Spinal cord (tissue), 10 donors: ENCODE data around the gene ALPK3. TPM values are rescaled to one million over a fixed set of nuclear protein-coding genes. Genes with fewer than 3 reads are reported as not detected.
A peak's percentile ranks its signal among the peaks of the same experiment; 100 is the strongest.

Source experiments
- DNase-seq, 6 donors: peaks; one replicate each; pipeline versions ENCODE4 v3.0.0 to v3.0.0-alpha.2; 2013 to 2015; ENCODE audit warnings: low spot score in 6 of 6, low read depth in 4 of 6
- H3K27ac ChIP-seq: one replicate; pipeline ENCODE4 v1.5.1; 2013; ENCODE audit warnings: low read depth, low read length, control low read depth
- H3K27me3 ChIP-seq: one replicate; pipeline ENCODE4 v1.6.1; 2013; ENCODE audit warnings: low read length; ENCODE audit not compliant: control insufficient read depth, insufficient read depth
- H3K36me3 ChIP-seq: one replicate; pipeline ENCODE4 v1.6.1; 2013; ENCODE audit warnings: low read length; ENCODE audit not compliant: control insufficient read depth, insufficient read depth
- H3K4me1 ChIP-seq: one replicate; pipeline ENCODE4 v1.6.1; 2013; ENCODE audit warnings: low read length; ENCODE audit not compliant: control insufficient read depth, insufficient read depth
- H3K4me3 ChIP-seq: one replicate; pipeline ENCODE4 v1.5.1; 2013; ENCODE audit warnings: low read depth, low read length, control low read depth
- H3K9me3 ChIP-seq: one replicate; pipeline ENCODE4 v1.6.1; 2013; ENCODE audit warnings: low read length; ENCODE audit not compliant: control insufficient read depth, insufficient read depth
- WGBS: methylation state at CpG from one replicate; pipeline ENCODE4 v1.1.5; 2013; ENCODE audit warnings: missing lambda C conversion rate; ENCODE audit not compliant: insufficient coverage; 5-methylcytosine and 5-hydroxymethylcytosine counted together
- polyA plus RNA-seq, 2 donors: library from polyadenylated mRNA; unstranded; fragments of 120-200 nt; gene quantifications; one replicate each; pipeline ENCODE4 v1.2.1, GENCODE V29; 2013; ENCODE audit not compliant: insufficient read length in 2 of 2
- total RNA-seq, 2 donors: library from RNA; depleted of rRNA in 1 of 2; stranded (reverse); fragments of 120-200 nt in 1 of 2; fragments of >200 nt in 1 of 2; gene quantifications; one replicate each; pipeline versions ENCODE4 v1.2.3 to v1.2.4, GENCODE V29; 2013 to 2014
- donor health status: healthy.

The ALPK3 gene
- total and polyA plus RNA-seq, 4 donors, result 5.8 to 8.7 (median 6.4) TPM

DNA sequence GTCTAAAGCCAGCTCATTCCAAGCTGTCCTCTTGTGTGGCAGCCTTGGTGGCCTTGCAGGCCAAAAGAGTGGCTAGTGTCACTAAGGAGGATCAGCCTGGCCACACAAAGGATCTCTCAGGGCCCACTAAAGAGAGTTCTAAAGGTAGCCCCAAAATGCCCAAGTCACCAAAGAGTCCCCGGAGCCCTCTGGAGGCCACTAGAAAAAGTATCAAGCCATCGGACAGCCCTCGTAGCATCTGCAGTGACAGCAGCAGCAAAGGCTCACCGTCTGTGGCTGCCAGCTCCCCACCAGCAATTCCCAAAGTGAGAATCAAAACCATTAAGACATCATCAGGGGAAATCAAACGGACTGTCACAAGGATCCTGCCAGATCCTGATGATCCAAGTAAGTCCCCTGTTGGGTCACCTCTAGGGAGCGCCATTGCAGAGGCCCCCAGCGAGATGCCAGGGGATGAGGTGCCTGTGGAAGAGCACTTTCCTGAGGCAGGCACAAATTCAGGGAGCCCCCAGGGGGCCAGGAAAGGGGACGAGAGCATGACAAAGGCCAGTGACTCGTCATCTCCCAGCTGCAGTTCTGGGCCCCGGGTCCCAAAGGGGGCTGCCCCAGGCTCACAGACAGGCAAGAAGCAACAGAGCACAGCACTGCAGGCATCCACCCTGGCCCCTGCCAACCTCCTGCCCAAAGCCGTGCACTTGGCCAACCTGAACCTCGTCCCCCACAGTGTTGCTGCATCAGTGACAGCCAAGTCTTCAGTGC is 33.5 kb upstream of the ALPK3 start:
- Histone ChIP-seq H3K4me3 (no peak overlapping the region), H3K9me3 (no peaks in the 10 kb centered on the region), H3K4me1 (peaks cover 9% of the 10 kb centered on the region), H3K36me3 (peaks cover 54% of the 10 kb centered on the region), H3K27me3 (no peaks in the 10 kb centered on the region), H3K27ac (no peak overlapping the region)
- DNase-seq, result no peak
- 76% methylated on average over 12 of the region's 12 CpGs for WGBS

DNA sequence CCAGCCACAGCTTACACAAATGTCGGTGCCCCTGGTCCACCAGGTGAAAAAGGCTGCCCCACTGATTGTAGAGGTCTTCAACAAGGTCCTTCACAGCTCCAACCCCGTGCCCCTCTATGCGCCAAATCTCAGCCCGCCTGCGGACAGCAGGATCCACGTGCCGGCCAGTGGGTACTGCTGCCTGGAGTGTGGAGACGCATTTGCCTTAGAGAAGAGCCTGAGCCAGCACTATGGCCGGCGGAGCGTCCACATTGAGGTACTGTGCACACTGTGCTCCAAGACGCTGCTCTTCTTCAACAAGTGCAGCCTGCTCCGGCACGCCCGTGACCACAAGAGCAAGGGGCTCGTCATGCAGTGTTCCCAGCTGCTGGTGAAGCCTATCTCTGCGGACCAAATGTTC is 32.9 kb upstream of the ALPK3 start:
- Histone ChIP-seq H3K27ac (no peak overlapping the region), H3K27me3 (no peaks in the 10 kb centered on the region), H3K4me3 (no peak overlapping the region), H3K36me3 (peaks cover 57% of the 10 kb centered on the region), H3K4me1 (peaks cover 9% of the 10 kb centered on the region), H3K9me3 (no peaks in the 10 kb centered on the region)
- 97% methylated on average over 17 of the region's 17 CpGs for WGBS
- DNase-seq, result no peak

DNA sequence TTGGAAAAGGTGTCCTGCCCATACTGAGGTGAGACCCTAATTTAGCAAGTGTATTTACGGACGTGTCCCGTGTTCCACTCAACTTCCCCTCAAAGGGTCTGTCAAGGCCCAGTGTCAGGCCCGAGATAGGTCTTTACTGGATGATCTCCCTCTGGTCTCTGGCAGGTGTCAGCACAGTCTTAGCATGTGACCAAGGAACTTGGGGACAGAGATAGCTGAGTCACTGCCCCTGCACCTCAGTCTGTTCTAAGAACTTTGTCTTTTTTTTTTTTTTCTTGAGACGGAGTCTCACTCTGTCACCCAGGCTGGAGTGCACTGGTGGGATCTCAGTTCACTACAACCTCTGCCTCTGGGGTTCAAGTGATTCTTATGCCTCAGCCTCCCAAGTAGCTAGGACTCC is 32.1 kb upstream of the ALPK3 start:
- H3K9me3 ChIP-seq, result no peaks in the 10 kb centered on the region
- WGBS, result 92% methylated on average over 4 of the region's 5 CpGs
- no peak overlapping the region for H3K4me3 ChIP-seq
- no peak for DNase-seq
- no peak overlapping the region for H3K27ac ChIP-seq
- no peaks in the 10 kb centered on the region for H3K27me3 ChIP-seq
- peaks cover 53% of the 10 kb centered on the region for H3K36me3 ChIP-seq
- peaks cover 9% of the 10 kb centered on the region for H3K4me1 ChIP-seq

DNA sequence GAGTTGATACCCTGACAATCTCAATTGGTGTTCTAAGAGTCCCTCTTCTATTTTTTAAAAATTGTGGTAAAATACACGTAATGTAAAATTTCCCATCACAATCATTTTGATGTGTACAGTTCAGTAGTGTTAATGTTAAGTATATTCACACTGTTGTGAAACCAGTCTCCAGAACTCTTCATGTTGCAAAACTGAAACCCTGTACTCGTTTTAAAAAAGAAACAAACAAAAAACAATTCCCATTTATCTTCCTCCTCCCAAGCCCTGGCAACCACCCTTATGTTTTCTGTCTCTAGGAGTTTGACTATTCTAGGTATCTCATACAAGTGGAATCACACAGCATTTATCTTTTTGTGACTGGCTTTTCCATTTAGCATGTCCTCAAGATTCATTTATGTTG is 28.7 kb upstream of the ALPK3 start:
- no peak overlapping the region for H3K27ac ChIP-seq
- no peak for DNase-seq
- no peaks in the 10 kb centered on the region for H3K9me3 ChIP-seq
- whole genome bisulfite sequencing, result no CpG with 5 or more reads among the region's 2 CpGs
- peaks cover 13% of the 10 kb centered on the region for H3K4me1 ChIP-seq
- peaks cover 60% of the 10 kb centered on the region for H3K36me3 ChIP-seq
- H3K4me3 ChIP-seq, result no peak overlapping the region
- H3K27me3 ChIP-seq, result no peaks in the 10 kb centered on the region

DNA sequence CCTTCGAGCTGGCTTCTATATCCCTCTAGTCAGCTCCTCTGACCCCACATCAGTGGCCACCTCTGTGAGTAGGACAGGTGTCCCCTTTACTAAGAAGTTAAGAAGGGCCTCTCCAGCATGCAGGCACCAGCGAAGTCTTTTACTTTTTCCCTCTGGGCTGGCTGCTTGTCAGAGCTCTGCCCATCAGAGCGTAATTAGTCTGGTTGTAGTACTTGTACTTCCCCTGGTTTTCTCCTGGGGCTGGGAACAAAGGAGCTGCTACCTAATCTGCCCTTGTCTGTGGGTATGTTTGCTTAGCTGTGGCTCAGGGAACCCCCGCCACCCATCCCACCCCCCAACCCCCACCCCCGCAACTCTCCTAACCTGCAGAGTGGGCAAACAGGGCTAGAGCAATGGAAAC is 27.4 kb upstream of the ALPK3 start:
- H3K4me1 ChIP-seq, result peaks cover 13% of the 10 kb centered on the region
- WGBS, result 83% methylated on average over 1 of the region's 5 CpGs
- H3K27ac ChIP-seq, result no peak overlapping the region
- no peak overlapping the region for H3K4me3 ChIP-seq
- H3K36me3 ChIP-seq, result peaks cover 50% of the 10 kb centered on the region
- DNase-seq, result peak in 1 of 6 donors; percentile 18
- H3K9me3 ChIP-seq, result no peaks in the 10 kb centered on the region
- no peaks in the 10 kb centered on the region for H3K27me3 ChIP-seq

DNA sequence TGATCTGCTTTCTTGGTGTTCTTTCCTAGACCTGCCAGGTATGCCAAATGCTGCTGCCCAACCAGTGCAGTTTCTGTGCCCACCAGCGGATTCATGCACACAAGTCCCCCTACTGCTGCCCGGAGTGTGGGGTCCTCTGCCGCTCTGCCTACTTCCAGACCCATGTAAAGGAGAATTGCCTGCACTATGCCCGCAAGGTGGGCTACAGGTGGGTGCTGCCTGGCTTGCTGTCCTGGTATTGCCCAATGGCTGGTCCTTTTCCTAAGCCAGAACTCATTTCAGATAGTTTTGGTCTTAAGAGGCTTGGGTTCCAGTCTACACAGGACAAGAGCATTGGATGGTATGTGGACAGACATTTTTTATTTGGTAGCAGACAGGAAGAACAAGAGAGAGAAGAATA is 26.5 kb upstream of the ALPK3 start:
- H3K4me1 ChIP-seq, result peaks cover 13% of the 10 kb centered on the region
- no peaks in the 10 kb centered on the region for H3K27me3 ChIP-seq
- peaks cover 41% of the 10 kb centered on the region for H3K36me3 ChIP-seq
- no peaks in the 10 kb centered on the region for H3K9me3 ChIP-seq
- no peak overlapping the region for H3K4me3 ChIP-seq
- H3K27ac ChIP-seq, result no peak overlapping the region
- 100% methylated on average over 4 of the region's 4 CpGs for WGBS
- DNase-seq, result no peak

DNA sequence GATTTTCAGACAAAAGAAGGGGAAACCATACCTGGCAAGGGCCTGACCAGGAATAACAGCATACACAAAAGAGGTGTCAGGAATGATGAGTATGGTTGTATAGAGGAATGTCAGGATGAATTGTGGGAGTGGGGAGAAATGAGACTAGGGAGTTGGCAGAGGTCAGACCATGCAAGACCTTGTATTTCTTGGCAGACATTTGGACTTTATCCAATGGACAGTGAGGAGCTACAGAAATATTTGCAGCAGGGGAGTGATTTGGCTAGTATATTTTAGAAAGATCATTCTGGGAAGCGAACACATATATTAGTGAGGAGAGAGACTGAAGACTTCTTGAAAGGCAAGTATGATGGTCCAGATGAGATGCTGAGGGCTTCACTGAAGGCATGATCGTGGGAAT is 25.4 kb upstream of the ALPK3 start:
- no peak overlapping the region for H3K4me3 ChIP-seq
- peaks cover 10% of the 10 kb centered on the region for H3K4me1 ChIP-seq
- DNase-seq, result no peak
- no peak overlapping the region for H3K27ac ChIP-seq
- 93% methylated on average over 2 of the region's 2 CpGs for WGBS
- no peaks in the 10 kb centered on the region for H3K27me3 ChIP-seq
- no peaks in the 10 kb centered on the region for H3K9me3 ChIP-seq
- H3K36me3 ChIP-seq, result peaks cover 31% of the 10 kb centered on the region

DNA sequence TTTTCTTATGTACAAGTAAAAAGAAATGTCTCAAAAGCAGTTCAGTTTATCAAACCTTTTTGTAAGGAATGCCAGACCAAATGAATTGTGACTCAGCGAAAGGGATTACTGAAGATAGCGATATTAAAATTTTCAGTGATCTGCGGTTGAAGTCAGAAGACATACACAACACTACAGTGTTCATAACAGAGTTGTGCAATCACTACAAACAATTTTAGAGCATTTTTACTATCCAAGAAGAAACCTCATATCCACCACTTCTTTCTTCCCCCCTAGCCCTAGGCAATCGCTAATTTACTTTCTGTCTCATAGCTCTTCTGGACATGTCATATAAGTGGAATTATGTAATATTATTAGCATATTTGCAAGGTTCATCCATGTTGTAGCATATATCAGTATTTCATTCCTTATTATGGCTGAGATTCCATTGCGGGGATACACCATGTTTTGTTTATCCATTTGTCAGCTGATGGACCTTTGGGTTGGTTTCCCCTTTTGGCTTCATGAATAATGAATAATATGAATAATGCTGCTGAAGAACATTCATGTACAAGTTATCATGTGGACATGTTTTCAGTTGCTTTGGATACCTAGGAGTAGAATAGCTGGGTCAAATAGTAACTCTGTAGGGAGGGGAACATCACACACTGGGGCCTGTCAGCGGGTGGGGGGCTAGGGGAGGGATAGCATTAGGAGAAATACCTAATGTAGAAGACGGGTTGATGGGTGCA is 23.6 kb upstream of the ALPK3 start:
- H3K4me3 ChIP-seq, result no peak overlapping the region
- H3K36me3 ChIP-seq, result peaks cover 41% of the 10 kb centered on the region
- no peak overlapping the region for H3K27ac ChIP-seq
- DNase-seq, result no peak
- WGBS, result 100% methylated on average over 3 of the region's 7 CpGs
- H3K27me3 ChIP-seq, result no peaks in the 10 kb centered on the region
- H3K4me1 ChIP-seq, result peaks cover 4% of the 10 kb centered on the region
- no peaks in the 10 kb centered on the region for H3K9me3 ChIP-seq

DNA sequence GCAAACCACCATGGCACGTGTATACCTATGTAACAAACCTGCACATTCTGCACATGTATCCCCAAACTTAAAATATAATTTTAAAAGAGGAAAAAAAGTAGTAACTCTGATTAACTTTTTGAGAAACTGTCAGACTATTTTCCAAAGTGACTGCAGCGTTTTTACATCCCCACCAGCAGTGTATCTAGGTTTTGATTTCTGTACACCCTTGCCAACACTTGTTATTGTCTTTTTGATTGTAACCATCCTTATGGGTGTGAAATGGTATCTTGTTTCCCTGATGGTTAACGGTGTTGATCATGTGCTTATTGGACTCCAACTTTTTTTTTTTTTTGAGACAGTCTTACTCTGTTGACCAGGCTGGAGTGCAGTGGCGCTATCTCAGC is 23.0 kb upstream of the ALPK3 start:
- no peak for DNase-seq
- no peaks in the 10 kb centered on the region for H3K9me3 ChIP-seq
- no peak overlapping the region for H3K4me3 ChIP-seq
- WGBS, result no CpG with 5 or more reads among the region's 4 CpGs
- H3K27me3 ChIP-seq, result no peaks in the 10 kb centered on the region
- peaks cover 44% of the 10 kb centered on the region for H3K36me3 ChIP-seq
- peaks cover 4% of the 10 kb centered on the region for H3K4me1 ChIP-seq
- H3K27ac ChIP-seq, result no peak overlapping the region

DNA sequence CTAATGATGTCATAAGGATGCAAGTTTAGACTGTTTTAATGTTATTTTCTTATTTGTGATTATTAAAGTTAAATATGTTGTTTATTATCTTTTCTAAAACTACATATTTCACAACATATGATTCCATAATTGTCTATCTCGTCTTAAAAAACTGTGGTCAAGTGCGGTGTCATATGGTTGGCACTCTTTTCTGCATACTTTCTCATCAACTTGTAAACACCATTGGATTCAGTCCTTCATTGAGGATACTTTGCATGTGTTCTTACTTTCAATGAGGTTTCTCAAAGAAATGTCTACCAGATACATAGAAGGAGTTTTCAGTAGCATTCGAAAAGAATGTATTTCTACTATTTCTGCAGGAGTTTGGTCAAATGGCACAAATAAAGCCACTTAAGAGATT is 22.0 kb upstream of the ALPK3 start:
- Histone ChIP-seq H3K4me3 (no peak overlapping the region), H3K27me3 (no peaks in the 10 kb centered on the region), H3K27ac (no peak overlapping the region), H3K9me3 (no peaks in the 10 kb centered on the region), H3K36me3 (peaks cover 54% of the 10 kb centered on the region), H3K4me1 (peaks cover 4% of the 10 kb centered on the region)
- no CpG with 5 or more reads among the region's 3 CpGs for WGBS
- DNase-seq, result no peak
